Epithelial cell of proximal tubule (primary cell): ENCODE results near the gene DEAF1. TPM values are rescaled to one million over a fixed set of nuclear protein-coding genes. Genes with fewer than 3 reads are reported as not detected.
A peak's percentile ranks its signal among the peaks of the same experiment; 100 is the strongest.

ENCODE experiments used
- DNase-seq: peaks from one replicate; pipeline ENCODE4 v3.0.0-alpha.2; 2011; ENCODE audit warnings: low read depth
- H3K4me3 ChIP-seq: 2 replicates; pipeline ENCODE4 v1.5.1; 2011; ENCODE audit warnings: low read depth, mild to moderate bottlenecking, low read length
- CTCF ChIP-seq: conservative IDR thresholded peaks from 2 replicates; pipeline ENCODE4 v1.5.1; 2012; ENCODE audit warnings: low read depth, mild to moderate bottlenecking, low read length
- total RNA-seq: library from RNA; depleted of rRNA; stranded (reverse); fragments of >200 nt; gene quantifications from 2 replicates; pipeline ENCODE4 v1.2.3, GENCODE V29; 2015

The DEAF1 gene
- total RNA-seq, 1 donor from 2014 or later: 38.2 TPM

- peak; percentile 12 for DNase-seq
- H3K4me3 ChIP-seq: peak within 1 kb of the TSS; percentile 82
- no peak for TF ChIP-seq CTCF
Measured at GRCh38 chr11:615504-616319, 79.3 kb downstream of the DEAF1 start, which contains the start of gene IRF7. Gene IRF7, minus strand, starts transcription at chr11:615950. Its CDS starts 586 bp downstream, at chr11:615364.

- TF ChIP-seq CTCF: no peak
- H3K4me3 ChIP-seq: peak overlapping the region; percentile 82
- DNase-seq: no peak
Measured at GRCh38 chr11:614623-615503, 80.2 kb downstream of the DEAF1 start.

- no peak for DNase-seq
- TF ChIP-seq CTCF: no peak
- no peak overlapping the region for H3K4me3 ChIP-seq
Measured at GRCh38 chr11:614021-614622, 80.9 kb downstream of the DEAF1 start.

- DNase-seq: no peak
- no peak for TF ChIP-seq CTCF
- no peak overlapping the region for H3K4me3 ChIP-seq
Measured at GRCh38 chr11:613369-613968, 81.6 kb downstream of the DEAF1 start.

- no peak overlapping the region for H3K4me3 ChIP-seq
- TF ChIP-seq CTCF: no peak
- no peak for DNase-seq
Measured at GRCh38 chr11:612961-613300, 82.1 kb downstream of the DEAF1 start.

GRCh38 chr11:612201-612960 lies 82.6 kb downstream of the DEAF1 start:
- H3K4me3 ChIP-seq: no peak overlapping the region
- DNase-seq: no peak
- TF ChIP-seq CTCF: peak; percentile 39
